Ovary (tissue), 3 donors: ENCODE data around the gene SPAST.
"Not testable (repeated sequence)": the region's sequence is repeated elsewhere in the genome, so short reads cannot be mapped to it uniquely, and the experiment has no call there.

Experiments
- CTCF ChIP-seq, 3 donors: fragments of 450-650 bp in 2 of 3; fragments of 200-600 bp in 1 of 3; IDR thresholded peaks; one replicate each; pipeline versions ENCODE4 v1.5.1 to v1.8.0; 2016 to 2022; ENCODE audit warnings: antibody characterized with exemption in 3 of 3, mild to moderate bottlenecking in 1 of 3
- EP300 ChIP-seq: sonication (generic); formaldehyde crosslinking; IDR thresholded peaks from one replicate; pipeline ENCODE4 v1.6.1; 2017; ENCODE audit warnings: antibody characterized with exemption
- POLR2A ChIP-seq: fragments of 450-650 bp; IDR thresholded peaks from one replicate; pipeline ENCODE4 v1.6.1; 2017; ENCODE audit warnings: antibody characterized with exemption, mild to moderate bottlenecking, moderate library complexity
- donor health status: DM: no; HTN: no; CAD: no.

- not testable (repeated sequence) for TF ChIP-seq CTCF (IDR thresholded peaks at IDR 0.05); POLR2A; EP300
Observed at GRCh38 chr2:32165027-32165347, 101.6 kb downstream of the SPAST start.
